Measurements from ENCODE around the gene ELFN2.

ELFN2 gene

DNA sequence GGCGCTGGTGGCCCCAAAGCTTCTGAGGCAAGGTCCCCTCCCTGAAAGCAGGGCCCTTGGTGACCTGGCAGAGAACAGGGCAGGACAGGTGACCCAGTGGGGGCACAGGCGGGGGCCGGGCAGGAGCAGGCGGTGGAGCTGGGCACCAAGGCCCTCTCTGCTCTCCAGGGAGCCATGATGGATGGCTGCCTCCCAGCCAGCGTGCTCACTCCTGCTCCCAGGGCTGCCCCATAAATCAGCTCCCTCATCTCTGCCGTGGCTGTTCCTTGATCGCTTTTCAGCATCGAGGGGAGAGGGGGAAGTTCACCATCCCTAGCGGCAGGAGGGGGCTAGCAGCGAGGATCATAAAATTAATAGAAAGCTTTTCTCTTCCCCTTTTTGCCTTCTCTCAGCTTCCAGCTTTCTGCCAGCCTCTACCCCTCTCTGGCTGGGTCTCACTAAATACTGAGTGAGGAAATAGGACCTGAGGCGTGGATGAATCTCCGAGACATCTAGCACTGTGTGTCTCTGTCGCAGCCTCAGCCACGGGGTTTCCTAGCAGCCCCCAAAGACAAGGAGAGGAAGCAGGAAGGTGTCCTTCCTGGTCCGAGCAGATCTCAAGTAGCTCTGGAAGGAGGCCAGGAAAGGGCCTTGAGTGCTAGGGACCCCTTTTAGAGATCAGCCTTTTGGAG is 22.2 kb upstream of the ELFN2 start:
- Histone ChIP-seq H2AFZ (no peak overlapping the region), H3K9ac (no peak overlapping the region), H3K79me2 (no peaks in the 10 kb centered on the region), H3K9me3 (ENCODE audit: control insufficient read depth, low read length) (no peaks in the 10 kb centered on the region), H3K36me3 (ENCODE audit: control insufficient read depth, insufficient read depth, low read length) (no peaks in the 10 kb centered on the region), H3K4me1 (no peaks in the 10 kb centered on the region), H3K4me2 (ENCODE audit: low read length) (no peak overlapping the region), H3K4me3 (ENCODE audit: low read depth, low read length) (no peak overlapping the region), H3K27ac (no peak overlapping the region), H3K27me3 (ENCODE audit: control insufficient read depth, insufficient read depth, low read length) (no peaks in the 10 kb centered on the region)
- TF ChIP-seq, protein P1, sequence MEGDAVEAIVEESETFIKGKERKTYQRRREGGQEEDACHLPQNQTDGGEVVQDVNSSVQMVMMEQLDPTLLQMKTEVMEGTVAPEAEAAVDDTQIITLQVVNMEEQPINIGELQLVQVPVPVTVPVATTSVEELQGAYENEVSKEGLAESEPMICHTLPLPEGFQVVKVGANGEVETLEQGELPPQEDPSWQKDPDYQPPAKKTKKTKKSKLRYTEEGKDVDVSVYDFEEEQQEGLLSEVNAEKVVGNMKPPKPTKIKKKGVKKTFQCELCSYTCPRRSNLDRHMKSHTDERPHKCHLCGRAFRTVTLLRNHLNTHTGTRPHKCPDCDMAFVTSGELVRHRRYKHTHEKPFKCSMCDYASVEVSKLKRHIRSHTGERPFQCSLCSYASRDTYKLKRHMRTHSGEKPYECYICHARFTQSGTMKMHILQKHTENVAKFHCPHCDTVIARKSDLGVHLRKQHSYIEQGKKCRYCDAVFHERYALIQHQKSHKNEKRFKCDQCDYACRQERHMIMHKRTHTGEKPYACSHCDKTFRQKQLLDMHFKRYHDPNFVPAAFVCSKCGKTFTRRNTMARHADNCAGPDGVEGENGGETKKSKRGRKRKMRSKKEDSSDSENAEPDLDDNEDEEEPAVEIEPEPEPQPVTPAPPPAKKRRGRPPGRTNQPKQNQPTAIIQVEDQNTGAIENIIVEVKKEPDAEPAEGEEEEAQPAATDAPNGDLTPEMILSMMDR (IDR thresholded peaks at IDR 0.05): no peak

DNA sequence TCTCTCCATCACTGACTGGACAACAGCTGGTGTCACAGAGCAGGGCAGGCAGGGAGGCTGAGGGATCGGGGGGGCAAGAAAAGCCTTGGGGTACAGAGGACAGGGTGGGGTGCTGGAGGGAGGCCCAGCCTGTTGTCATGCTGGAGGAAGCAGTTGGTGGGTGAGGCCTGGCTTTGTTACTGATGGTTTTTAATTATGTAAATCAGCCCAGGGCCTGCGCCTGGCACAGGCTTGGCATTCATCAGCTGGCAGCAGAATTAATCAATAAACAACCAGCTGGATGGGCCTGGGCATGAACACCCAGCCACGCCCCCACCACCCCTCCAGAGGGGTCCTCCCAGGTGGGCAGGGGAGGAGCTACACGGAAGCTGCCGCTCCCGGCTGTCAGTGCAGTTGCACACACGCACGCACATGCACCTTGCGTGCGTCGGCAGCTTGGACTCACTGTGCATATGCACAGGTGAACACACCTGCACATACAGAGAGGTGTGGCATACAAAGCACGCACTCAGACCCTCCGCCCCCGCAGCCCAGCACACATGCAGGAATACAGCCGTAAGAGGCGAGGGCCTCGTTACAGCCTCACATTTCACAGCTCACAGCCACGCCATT is 21.3 kb upstream of the ELFN2 start:
- Histone ChIP-seq H3K27ac (no peak overlapping the region), H3K4me3 (ENCODE audit: low read depth, low read length) (no peak overlapping the region), H3K79me2 (no peaks in the 10 kb centered on the region), H3K9ac (no peak overlapping the region), H3K27me3 (ENCODE audit: control insufficient read depth, insufficient read depth, low read length) (no peaks in the 10 kb centered on the region), H3K4me2 (ENCODE audit: low read length) (no peak overlapping the region), H3K36me3 (ENCODE audit: control insufficient read depth, insufficient read depth, low read length) (no peaks in the 10 kb centered on the region), H3K9me3 (ENCODE audit: control insufficient read depth, low read length) (no peaks in the 10 kb centered on the region), H2AFZ (no peak overlapping the region), H3K4me1 (no peaks in the 10 kb centered on the region)
- TF ChIP-seq, protein P1 (IDR thresholded peaks at IDR 0.05): no peak

DNA sequence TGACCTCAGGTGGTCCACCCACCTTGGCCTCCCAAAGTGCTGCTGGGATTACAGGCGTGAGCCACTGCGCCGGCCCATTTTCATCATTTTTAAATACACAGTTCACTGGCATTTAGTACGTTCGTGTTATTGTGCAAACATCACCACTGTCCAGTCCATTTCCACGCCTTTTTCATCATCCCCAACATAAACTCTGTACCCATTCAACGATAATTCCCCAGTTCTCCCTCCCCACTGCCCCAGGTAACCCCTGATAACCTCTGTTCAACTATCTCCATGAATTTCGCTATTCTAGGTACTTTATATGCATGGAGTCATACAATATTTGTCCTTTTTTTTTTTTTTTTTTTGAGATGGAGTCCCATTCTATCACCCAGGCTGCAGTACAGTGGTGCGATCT is 18.2 kb upstream of the ELFN2 start:
- Histone ChIP-seq H3K9me3 (ENCODE audit: control insufficient read depth, low read length) (no peaks in the 10 kb centered on the region), H2AFZ (no peak overlapping the region), H3K79me2 (no peaks in the 10 kb centered on the region), H3K9ac (no peak overlapping the region), H3K27me3 (ENCODE audit: control insufficient read depth, insufficient read depth, low read length) (no peaks in the 10 kb centered on the region), H3K4me3 (ENCODE audit: low read depth, low read length) (no peak overlapping the region), H3K36me3 (ENCODE audit: control insufficient read depth, insufficient read depth, low read length) (no peaks in the 10 kb centered on the region), H3K4me2 (ENCODE audit: low read length) (no peak overlapping the region), H3K27ac (no peak overlapping the region), H3K4me1 (no peaks in the 10 kb centered on the region)
- TF ChIP-seq, protein P1 (IDR thresholded peaks at IDR 0.05): no peak

DNA sequence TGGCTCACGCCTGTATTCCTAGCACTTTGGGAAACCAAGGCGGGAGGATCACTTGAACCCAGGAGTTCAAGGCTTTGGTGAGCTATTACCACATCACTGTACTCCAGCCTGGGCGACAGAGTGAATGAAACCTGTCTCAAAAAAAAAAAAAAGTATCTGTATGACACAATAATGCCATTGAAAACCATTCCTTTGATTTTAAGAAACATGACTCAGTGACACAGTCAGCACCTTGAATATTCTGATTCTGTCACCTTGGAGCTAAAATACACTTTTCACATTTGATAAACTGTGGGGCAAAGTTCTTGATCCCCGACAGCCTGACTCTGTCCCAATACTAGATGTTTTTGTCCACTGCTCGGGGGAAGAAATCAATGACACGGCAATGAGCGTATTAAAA is 16.7 kb upstream of the ELFN2 start:
- Histone ChIP-seq H3K27me3 (ENCODE audit: control insufficient read depth, insufficient read depth, low read length) (no peaks in the 10 kb centered on the region), H3K36me3 (ENCODE audit: control insufficient read depth, insufficient read depth, low read length) (no peaks in the 10 kb centered on the region), H3K4me3 (ENCODE audit: low read depth, low read length) (no peak overlapping the region), H3K27ac (no peak overlapping the region), H3K4me1 (no peaks in the 10 kb centered on the region), H3K4me2 (ENCODE audit: low read length) (no peak overlapping the region), H3K79me2 (no peaks in the 10 kb centered on the region), H3K9ac (no peak overlapping the region), H2AFZ (no peak overlapping the region), H3K9me3 (ENCODE audit: control insufficient read depth, low read length) (no peaks in the 10 kb centered on the region)
- TF ChIP-seq, protein P1 (IDR thresholded peaks at IDR 0.05): no peak

DNA sequence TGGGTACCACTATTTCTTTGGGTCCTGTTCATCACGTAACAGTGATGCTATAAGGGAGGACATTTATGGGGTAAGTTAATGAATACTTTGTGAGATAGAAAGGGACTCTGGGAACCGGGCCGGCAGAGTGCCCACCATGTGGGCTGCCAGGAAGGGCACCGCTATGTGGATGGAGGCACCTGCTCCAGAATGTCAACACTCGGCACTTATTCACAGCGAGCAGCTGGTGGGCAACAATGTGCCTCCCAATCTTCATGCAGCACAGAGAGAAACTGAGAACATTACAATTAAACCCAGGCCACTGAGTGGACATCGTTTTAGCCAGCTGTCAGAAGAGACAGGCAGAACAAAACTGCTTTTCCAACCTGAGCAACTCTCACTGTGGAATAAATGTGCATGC is 15.8 kb upstream of the ELFN2 start:
- no peak overlapping the region for H3K9ac ChIP-seq
- H2AFZ ChIP-seq: no peak overlapping the region
- no peaks in the 10 kb centered on the region for H3K79me2 ChIP-seq
- no peaks in the 10 kb centered on the region for H3K4me1 ChIP-seq
- H3K4me2 ChIP-seq (ENCODE audit: low read length): no peak overlapping the region
- TF ChIP-seq, protein P1 (IDR thresholded peaks at IDR 0.05): no peak
- H3K36me3 ChIP-seq (ENCODE audit: control insufficient read depth, insufficient read depth, low read length): no peaks in the 10 kb centered on the region
- no peak overlapping the region for H3K4me3 ChIP-seq (ENCODE audit: low read depth, low read length)
- no peaks in the 10 kb centered on the region for H3K9me3 ChIP-seq (ENCODE audit: control insufficient read depth, low read length)
- H3K27ac ChIP-seq: no peak overlapping the region
- no peaks in the 10 kb centered on the region for H3K27me3 ChIP-seq (ENCODE audit: control insufficient read depth, insufficient read depth, low read length)

All from parathyroid adenoma (tissue), 2 donors.